Right ventricle myocardium superior (tissue), 1 donor: Measurements from ENCODE around the gene PLXNA3. TPM values are rescaled to one million over a fixed set of nuclear protein-coding genes. Genes with fewer than 3 reads are reported as not detected.

ENCODE experiments used
- ATAC-seq: fragments of 200-7000 bp; cut with Tn5 transposase; one replicate; pipeline ENCODE4 v1.9.1; 2020; ENCODE audit warnings: mild to moderate bottlenecking; ENCODE audit not compliant: poor library complexity
- DNase-seq: peaks from one replicate; pipeline ENCODE4 v3.0.0-alpha.2; 2020
- intact Hi-C: fragments of 100-400 bp; cut with DNase I; formaldehyde crosslinking; loops from one replicate; pipeline ENCODE4 v1.11.2; 2022
- microRNA-seq: library from miRNA; unstranded; fragments of <30 nt; microRNA quantifications from one replicate; pipeline ENCODE4 v1.2.0, GENCODE V29; 2020
- total RNA-seq: library from RNA; stranded (reverse); fragmentation: NEBNext Ultra II Directional; extraction: Animal tissue kit (Norgen Biotek cat#: 25700); gene quantifications from one replicate; pipeline ENCODE4 v1.2.1, GENCODE V29; 2021
- donor health status: DM: no; HTN: yes; CAD: no; lungs with severe emphysema.

The PLXNA3 gene
- total RNA-seq, 1 donor from 2014 or later = 15.0 TPM

DNA sequence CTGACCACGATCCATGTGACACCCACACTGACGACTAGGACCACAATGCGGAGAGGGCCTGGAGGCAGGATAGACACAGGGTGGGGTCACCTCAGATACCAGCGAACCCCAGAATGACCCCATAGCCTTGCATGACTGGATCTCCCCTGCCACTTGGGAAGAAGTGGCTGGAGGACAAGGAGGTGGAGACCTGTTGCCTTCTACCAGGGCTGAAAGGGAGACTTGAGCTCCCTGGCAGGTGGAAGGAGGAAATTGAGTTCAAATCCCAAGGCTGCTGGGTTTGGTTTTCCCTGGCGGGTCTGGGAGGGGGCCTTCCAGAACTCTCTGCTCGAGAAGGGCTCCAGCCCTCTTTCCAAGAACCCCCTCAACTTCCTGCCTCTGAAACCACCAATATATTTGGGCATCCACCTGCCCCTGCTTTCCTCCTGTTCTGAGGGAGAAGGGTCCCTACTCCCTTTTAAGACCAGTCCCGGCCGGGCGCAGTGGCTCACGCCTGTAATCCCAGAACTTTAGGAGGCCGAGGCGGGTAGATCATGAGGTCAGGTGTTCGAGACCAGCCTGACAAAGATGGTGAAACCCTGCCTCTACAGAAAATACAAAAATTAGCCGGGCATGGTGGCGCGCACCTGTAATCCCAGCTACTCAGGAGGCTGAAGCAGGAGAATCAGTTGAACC is 54.9 kb downstream of the PLXNA3 start:
- DNase-seq (no peak), ATAC-seq (no peak)
- intact Hi-C loops = no loop called here

DNA sequence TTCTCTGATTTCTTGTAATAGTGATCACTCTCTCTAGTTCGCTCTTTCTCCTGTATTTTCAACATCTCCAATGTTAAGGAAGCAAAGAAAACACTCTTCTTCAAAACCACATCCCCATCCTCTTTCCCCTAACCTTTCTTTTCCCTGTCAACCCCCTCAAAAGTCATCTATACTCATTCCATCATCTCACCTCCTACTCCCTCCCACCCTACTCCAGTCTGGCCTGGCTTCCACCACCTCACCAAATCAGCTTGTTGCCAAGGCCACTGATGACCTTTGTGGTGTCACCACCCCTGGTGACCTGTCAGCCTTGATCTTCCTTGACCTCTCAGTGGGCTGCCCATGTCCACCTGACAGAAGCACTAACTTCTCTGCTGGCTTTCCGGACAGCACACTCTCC is 55.6 kb downstream of the PLXNA3 start:
- no peak for ATAC-seq
- intact Hi-C loops = no loop called here
- DNase-seq = no peak

DNA sequence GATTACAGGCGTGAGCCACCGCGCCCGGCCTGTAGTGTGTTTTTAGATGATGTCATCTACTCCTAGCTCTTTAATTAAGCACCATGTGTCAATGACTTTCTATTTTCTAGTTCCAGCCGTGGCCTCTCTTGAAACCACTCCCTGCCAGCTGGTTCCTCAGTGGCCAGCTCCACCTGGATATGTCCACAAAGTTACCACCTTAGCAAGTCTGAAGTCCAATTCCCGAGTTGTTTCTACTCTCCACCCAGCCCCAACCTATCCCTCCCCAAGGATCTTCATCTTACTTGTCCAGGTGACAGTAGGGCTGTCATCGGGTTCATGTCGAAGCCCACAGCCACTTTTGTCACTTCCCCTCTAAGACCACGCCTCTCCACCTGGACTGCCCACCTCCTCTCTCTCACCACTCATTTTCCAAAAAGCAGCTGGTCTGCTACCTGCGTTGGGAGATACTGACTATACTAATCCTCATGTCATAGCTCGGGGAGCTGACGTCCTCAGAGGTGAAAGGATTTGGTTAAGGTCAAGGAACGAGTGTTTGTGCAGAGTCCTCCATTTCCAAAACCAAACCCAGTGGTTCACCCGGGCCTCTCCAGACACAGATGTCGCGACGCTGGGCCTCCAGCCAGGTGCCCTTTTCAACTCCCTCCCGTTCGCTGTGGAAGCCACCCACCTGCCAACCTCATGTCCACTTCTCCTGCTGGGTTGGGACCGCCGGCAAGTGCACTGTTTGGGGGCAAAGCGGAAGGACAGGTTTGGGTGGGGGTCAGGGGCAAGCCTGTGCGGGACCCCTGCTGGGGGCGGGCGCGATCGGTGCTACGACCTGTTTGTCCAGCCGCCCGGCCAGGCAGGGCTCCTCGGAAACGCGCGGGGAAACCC is 57.2 kb downstream of the PLXNA3 start:
- DNase-seq (peak; percentile 63), ATAC-seq (peak; percentile 6)
- intact Hi-C loops = no loop called here

DNA sequence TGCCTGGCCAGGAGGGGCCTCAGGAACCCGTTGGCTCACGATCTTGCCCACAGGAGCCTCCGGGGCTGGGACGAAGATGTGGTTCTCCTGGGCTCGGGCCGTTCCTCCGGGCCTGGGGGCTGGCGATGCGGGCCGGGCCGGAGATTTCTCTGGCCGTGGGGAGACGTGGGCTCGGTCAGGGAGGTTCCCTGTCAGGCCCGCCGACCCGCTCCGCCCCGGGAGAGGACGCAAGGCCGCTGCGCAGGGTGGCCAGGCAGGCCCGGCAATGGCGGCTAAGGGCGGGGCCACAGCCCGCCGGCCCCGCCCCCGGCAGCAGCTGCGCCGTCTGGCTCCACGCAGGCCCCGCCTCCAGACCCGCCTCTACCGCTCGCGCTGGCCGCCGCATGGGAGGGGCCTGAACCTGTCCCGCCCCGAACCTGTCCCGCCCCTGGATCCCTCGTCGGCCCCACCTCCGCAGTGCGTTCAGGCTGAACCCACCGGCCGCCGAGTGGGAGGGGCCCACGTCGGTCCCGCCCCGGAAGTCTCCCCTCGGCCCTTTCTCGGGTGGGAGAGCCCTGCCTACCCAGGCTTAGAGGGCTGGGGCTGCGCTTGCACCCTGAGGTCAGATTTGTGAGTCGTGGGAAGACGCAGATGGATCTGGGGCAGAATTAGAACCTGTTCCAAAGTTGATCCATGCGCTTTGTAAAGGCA is 58.0 kb downstream of the PLXNA3 start, which contains the start of gene FAM3A:
TSS of gene FAM3A (minus strand) at position 267 of the 690 bp plus-strand sequence. CDS start 460 bp downstream, outside the sequence.
- intact Hi-C loops = no loop called here
- ATAC-seq (peak; percentile 96), DNase-seq (peak; percentile 95)

DNA sequence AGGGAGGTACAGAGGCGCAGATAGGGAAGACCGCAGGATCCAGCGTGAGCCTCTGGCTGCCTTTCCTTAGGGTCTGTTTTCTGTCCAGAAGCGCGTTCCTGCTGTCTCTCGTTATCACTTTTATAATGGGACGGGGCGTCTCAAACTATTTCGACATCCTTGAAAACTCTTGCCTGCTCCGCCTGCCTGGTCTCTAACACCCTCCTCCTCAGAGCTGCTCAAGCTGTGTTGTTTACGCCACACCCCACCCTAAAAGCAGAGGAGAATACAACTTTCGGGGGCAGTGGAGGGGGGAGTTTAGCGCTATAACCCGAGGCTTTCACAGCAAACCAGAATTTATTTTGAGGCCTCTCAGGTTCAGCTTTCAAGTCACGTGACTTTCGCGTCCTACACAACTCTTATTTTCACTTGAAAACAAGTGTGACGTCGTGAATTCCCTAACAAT is 58.6 kb downstream of the PLXNA3 start:
- no peak for DNase-seq
- peak; percentile 66 for ATAC-seq
- intact Hi-C loops = no loop called here

DNA sequence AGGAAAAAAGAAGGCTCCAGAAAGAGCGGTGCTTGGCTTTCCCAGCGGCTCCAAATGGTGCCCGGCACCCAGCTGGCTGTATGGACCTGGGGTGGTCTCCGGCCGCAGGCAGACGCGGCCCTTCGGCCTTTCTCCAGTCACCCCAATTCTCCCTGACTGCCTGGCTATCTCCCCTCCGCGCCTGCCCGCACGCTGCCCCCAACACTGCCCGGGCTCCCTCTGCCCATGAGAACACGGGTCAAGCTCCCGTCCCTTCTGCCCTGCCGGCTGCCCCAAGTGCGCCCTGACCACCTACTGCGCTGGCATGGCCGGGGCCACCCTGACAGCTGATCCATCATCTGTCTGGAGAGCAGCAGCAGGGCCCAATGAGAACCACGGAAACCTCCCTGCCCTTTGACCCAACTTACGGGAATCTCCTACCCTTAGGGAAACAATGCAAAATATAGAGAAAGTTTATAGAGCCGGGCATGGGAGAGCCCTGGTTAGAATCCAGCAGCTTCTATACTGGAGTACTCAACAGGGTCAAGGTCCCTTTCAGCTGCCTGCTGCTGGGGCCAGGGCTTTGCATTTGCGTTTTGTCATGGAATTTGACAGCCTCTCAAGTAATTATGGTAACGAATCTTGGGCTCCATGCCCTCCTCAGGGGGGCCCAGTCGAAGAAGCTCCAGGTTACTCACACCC is 59.2 kb downstream of the PLXNA3 start:
- ATAC-seq (peak; percentile 1), DNase-seq (no peak)

DNA sequence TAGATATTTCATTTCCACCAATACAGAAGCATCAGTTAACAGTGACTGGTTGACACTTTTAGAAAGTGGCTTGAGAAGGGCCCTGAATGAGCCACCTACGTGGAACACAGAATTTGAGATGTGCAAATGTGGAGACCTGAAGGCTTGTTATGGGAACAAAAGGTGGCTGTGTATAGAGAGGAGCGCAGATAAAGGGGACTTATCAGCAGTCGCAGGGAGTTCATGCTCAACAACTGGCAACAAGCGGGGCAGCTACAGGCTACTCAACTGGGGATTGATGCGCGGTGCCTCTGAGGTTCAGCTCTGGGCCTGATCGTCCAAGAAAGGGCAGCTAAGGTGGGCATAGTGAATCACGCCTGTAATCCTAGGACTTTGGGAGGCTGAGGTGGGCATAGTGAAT is 61.3 kb downstream of the PLXNA3 start:
- DNase-seq (no peak), ATAC-seq (no peak)
- intact Hi-C loops = no loop called here

More for the DNA sequence above, 59.2 kb downstream of the PLXNA3 start:
- intact Hi-C loops = no loop called here

DNA sequence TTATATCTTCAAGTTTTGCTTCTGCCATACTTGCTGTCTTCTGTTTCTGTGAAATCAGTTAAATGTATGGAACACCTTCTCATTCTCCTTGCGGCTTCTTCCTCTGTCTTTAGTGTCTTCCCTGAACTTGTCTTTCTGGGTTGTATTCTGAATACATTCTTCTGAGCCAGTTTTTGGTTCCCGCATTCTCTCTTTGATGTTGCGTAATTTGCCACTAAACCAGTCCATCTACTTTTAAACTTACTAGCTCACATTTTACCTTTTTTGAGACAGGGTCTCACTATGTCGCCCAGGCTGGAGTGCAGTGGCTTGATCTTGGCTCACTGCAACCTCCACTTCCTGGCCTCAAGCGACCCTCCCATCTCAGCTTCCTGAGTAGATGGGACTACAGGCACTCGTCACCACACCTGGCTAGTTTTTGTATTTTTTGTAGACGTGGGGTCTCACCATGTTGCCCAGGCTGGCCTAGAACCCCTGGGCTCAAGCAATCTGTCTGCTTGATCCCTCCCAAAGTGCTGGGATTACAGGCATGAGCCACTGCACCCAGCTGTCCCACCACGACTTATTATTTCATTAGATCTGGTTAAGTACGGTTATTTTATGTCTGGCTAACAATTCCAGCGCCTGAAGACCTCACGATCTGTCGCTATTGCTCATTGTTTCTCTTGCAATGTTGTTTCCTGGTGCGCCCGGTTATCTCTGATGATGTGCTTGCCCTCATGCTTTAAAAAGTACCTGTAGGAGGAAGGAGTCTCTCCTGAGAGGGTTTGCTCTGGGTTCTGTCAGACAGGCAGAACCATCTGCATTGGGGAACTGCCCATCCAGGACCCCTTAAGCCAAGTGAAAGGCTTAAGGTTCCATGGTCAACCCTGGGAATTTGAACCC is 67.8 kb downstream of the PLXNA3 start:
- DNase-seq = no peak
- intact Hi-C loops = no loop called here

DNA sequence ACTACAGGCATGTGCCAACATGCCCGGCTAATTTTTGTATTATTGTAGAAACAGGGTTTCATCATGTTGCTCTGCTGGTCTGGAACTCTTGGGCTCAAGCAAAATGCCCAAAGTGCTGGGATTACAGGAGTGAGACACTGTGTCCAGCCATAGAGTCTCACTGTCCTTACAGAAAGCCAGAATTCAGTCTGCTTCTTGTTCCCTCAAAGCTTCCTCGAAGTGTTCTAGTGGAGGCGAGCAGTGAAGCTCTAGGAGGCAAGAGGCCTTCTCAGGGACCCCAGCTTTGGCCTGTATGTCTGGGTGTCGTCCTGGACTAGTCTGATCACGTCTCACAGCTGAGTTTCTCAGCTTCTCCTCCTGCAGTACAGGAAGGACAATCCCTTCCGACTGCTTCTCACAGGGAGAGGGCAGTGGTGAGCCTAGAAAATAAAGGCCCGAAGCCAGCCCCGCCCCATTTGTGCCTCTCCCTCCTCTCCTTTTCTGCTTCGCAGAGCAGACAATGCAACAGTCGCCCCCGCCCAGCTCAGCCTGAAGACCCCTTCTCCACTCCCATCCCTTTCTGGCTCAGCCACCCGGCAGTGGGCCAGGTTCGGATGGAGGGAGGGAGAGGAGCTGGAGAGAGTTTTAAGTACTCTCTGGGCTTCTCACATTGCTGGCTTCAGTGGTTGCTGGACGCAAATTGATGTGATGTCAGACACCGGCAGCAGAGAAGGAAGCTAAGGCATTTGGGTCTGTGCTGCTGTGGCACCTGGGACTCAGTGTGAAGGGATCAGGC is 69.0 kb downstream of the PLXNA3 start:
- intact Hi-C loops = no loop called here
- peak; percentile 93 for ATAC-seq
- peak; percentile 86 for DNase-seq

More for the DNA sequence above, 67.8 kb downstream of the PLXNA3 start:
- no peak for ATAC-seq

Small RNA genes lying within 50 kb of the gene (microRNA-seq; reads per million reads assigned to microRNA genes)
- not detected for gene MIR6858

Other genes starting within 250 kb of the PLXNA3 start
- gene OPN1MW2, start 238.5 kb upstream of the PLXNA3 start, total RNA-seq = not detected
- gene OPN1MW3, start 200.7 kb upstream of the PLXNA3 start, total RNA-seq = not detected
- gene TEX28, start 163.2 kb upstream of the PLXNA3 start, total RNA-seq = not detected
- gene TKTL1, start 162.5 kb upstream of the PLXNA3 start, total RNA-seq = 14.0 TPM
- gene FLNA, start 83.6 kb upstream of the PLXNA3 start, total RNA-seq = 216 TPM
- gene EMD, start 79.0 kb upstream of the PLXNA3 start, total RNA-seq = 49.2 TPM
- gene RPL10, start 59.9 kb upstream of the PLXNA3 start, total RNA-seq = 2,020 TPM
- 57.7 TPM for gene DNASE1L1, start 49.0 kb upstream of the PLXNA3 start, total RNA-seq
- 36.1 TPM for gene TAFAZZIN, start 46.7 kb upstream of the PLXNA3 start, total RNA-seq
- gene ATP6AP1, start 29.6 kb upstream of the PLXNA3 start, total RNA-seq = 74.8 TPM
- 70.3 TPM for gene GDI1, start 21.1 kb upstream of the PLXNA3 start, total RNA-seq
- gene FAM50A, start 14.1 kb upstream of the PLXNA3 start, total RNA-seq = 45.6 TPM
- gene LAGE3, start 21.0 kb downstream of the PLXNA3 start, total RNA-seq = 18.0 TPM
- 54.7 TPM for gene UBL4A, start 28.3 kb downstream of the PLXNA3 start, total RNA-seq
- gene SLC10A3, start 32.3 kb downstream of the PLXNA3 start, total RNA-seq = 11.1 TPM
- 51.3 TPM for gene FAM3A, start 58.0 kb downstream of the PLXNA3 start, total RNA-seq
- gene G6PD, start 88.6 kb downstream of the PLXNA3 start, total RNA-seq = 9.3 TPM
- 15.6 TPM for gene IKBKG, start 89.3 kb downstream of the PLXNA3 start, total RNA-seq
- gene CTAG1A, start 126.9 kb downstream of the PLXNA3 start, total RNA-seq = not detected
- not detected for gene CTAG1B, start 161.0 kb downstream of the PLXNA3 start, total RNA-seq
- not detected for gene CTAG2, start 195.3 kb downstream of the PLXNA3 start, total RNA-seq